PC-3 (cell line): ENCODE results near the gene RNASE9. TPM values are rescaled to one million over a fixed set of nuclear protein-coding genes. Genes with fewer than 3 reads are reported as not detected.

ENCODE experiments used
- ATAC-seq: fragments of 200-7000 bp; cut with Tn5 transposase; 2 replicates; pipeline ENCODE4 v1.9.1; 2020; ENCODE audit warnings: mild to moderate bottlenecking, moderate library complexity
- Bru-seq: library from RNA; stranded (reverse); fragments of 400-500 nt; gene quantifications from one replicate; lab custom pipeline; 2021; lab: Mats Ljungman, UMichigan
- BruChase-seq, 2 experiments: library from RNA; stranded (reverse); fragments of 400-500 nt; gene quantifications; one replicate each; lab custom pipeline; 2021; lab: Mats Ljungman, UMichigan
- BruUV-seq: library from RNA; stranded (reverse); fragments of 400-500 nt; replicated peaks from 2 replicates; lab custom pipeline; 2021; lab: Mats Ljungman, UMichigan
- CTCF ChIA-PET: fragments of 300-600 bp; sonication (Branson Sonifier 250); formaldehyde crosslinking; loops from one replicate; lab custom pipeline; 2022; ENCODE audit warnings: antibody characterized with exemption; lab: Charles Lee
- POLR2A ChIA-PET: fragments of 300-600 bp; sonication (Branson Sonifier 250); formaldehyde crosslinking; loops from one replicate; lab custom pipeline; 2022; ENCODE audit warnings: antibody characterized with exemption; ENCODE audit not compliant: unreplicated experiment; lab: Charles Lee
- DNase-seq: peaks from one replicate; pipeline ENCODE4 v3.0.0-alpha.2; 2015
- H2AFZ ChIP-seq: fragments of 300-600 bp; sonication (generic); 2 replicates; pipeline ENCODE4 v1.6.0; 2016; ENCODE audit warnings: antibody characterized with exemption, low read length
- H3F3A ChIP-seq: fragments of 300-600 bp; sonication (generic); one replicate; pipeline ENCODE4 v1.6.0; 2017; ENCODE audit warnings: antibody characterized with exemption, low read length, control low read depth, mild to moderate bottlenecking; ENCODE audit not compliant: unreplicated experiment
- H3K27ac ChIP-seq: fragments of 300-600 bp; sonication (generic); 2 replicates; pipeline ENCODE4 v1.5.1; 2016; ENCODE audit warnings: mild to moderate bottlenecking, low read length
- H3K27me3 ChIP-seq: fragments of 300-600 bp; sonication (generic); 2 replicates; pipeline ENCODE4 v1.6.1; 2016; ENCODE audit warnings: low read length, mixed read lengths
- H3K36me3 ChIP-seq: fragments of 300-600 bp; sonication (generic); 2 replicates; pipeline ENCODE4 v1.6.1; 2016; ENCODE audit warnings: low read depth, mixed run types, low read length, mixed read lengths
- H3K4me1 ChIP-seq: fragments of 300-600 bp; sonication (generic); 2 replicates; pipeline ENCODE4 v1.5.1; 2016; ENCODE audit warnings: low read length; ENCODE audit not compliant: insufficient read depth
- H3K4me2 ChIP-seq: fragments of 300-600 bp; sonication (generic); 2 replicates; pipeline ENCODE4 v1.6.0; 2016; ENCODE audit warnings: low read length
- H3K4me3 ChIP-seq: fragments of 300-600 bp; sonication (generic); 2 replicates; pipeline ENCODE4 v1.5.1; 2016; ENCODE audit warnings: mild to moderate bottlenecking, low read length, mixed read lengths
- H3K79me2 ChIP-seq: fragments of 300-600 bp; sonication (generic); 2 replicates; pipeline ENCODE4 v1.6.1; 2017; ENCODE audit warnings: low read length, mixed read lengths
- H3K9ac ChIP-seq: fragments of 300-600 bp; sonication (generic); 2 replicates; pipeline ENCODE4 v1.6.0; 2016; ENCODE audit warnings: mild to moderate bottlenecking, low read length
- H3K9me2 ChIP-seq: fragments of 300-600 bp; sonication (generic); replicated peaks from 2 replicates; pipeline ENCODE4 v1.6.1; 2016; ENCODE audit warnings: mixed run types, low read length, mixed read lengths
- H3K9me3 ChIP-seq: fragments of 300-600 bp; sonication (generic); 2 replicates; pipeline ENCODE4 v1.6.1; 2016; ENCODE audit warnings: low read length, mixed read lengths
- H4K20me1 ChIP-seq: fragments of 300-600 bp; sonication (generic); 2 replicates; pipeline ENCODE4 v1.6.1; 2016; ENCODE audit warnings: low read length, mixed read lengths
- EZH2 ChIP-seq: fragments of 300-600 bp; sonication (generic); IDR thresholded peaks from one replicate; pipeline ENCODE4 v1.6.1; 2017; ENCODE audit warnings: antibody characterized with exemption, mild to moderate bottlenecking, low read length; ENCODE audit not compliant: unreplicated experiment
- EZH2phosphoT487 ChIP-seq: fragments of 300-600 bp; sonication (generic); IDR thresholded peaks from 2 replicates; pipeline ENCODE4 v1.6.1; 2018; ENCODE audit warnings: mild to moderate bottlenecking, antibody characterized with exemption, low read length, borderline replicate concordance
- intact Hi-C: fragments of 100-400 bp; cut with micrococcal nuclease; formaldehyde crosslinking; loops from 2 replicates; pipeline ENCODE4 v1.9.0; 2023
- long read RNA-seq: library from polyadenylated mRNA; unstranded; transcript quantifications from one replicate; pipeline ENCODE4 v2.0.0, GENCODE V29; 2021; ENCODE audit not compliant: unreplicated experiment
- total RNA-seq: library from RNA; depleted of rRNA; stranded (reverse); fragments of >200 nt; gene quantifications from 2 replicates; pipeline ENCODE4 v1.2.3, GENCODE V29; 2014; rRNA removed
- TF ChIP-seq, protein P1 (sequence below): fragments of 300-600 bp; sonication (generic); conservative IDR thresholded peaks from 2 replicates; pipeline ENCODE4 v1.5.1; 2017; ENCODE audit warnings: antibody characterized with exemption, low read depth, mild to moderate bottlenecking, low read length

RNASE9 gene
- not detected in 2 replicates for total RNA-seq
- not detected for Bru-seq, nascent RNA
- BruChase-seq, experiment 1, labeled RNA remaining after a 6-hour chase, result not detected
- BruChase-seq, experiment 2, labeled RNA remaining after a 2-hour chase, result not detected
- long read RNA-seq, result 0 reads

- DNase-seq, result no peak
- BruUV-seq, result no TSS peak
- Histone ChIP-seq H3K4me3 (no peak within 1 kb of the TSS), H3F3A (no peaks in the 10 kb centered on the region), H3K36me3 (no peaks in the 10 kb centered on the region), H3K4me1 (no peaks in the 10 kb centered on the region), H3K9me3 (no peaks in the 10 kb centered on the region), H3K27ac (no peak within 1 kb of the TSS), H3K79me2 (no peaks in the 10 kb centered on the region), H2AFZ (no peak within 1 kb of the TSS), H4K20me1 (no peaks in the 10 kb centered on the region), H3K4me2 (no peak within 1 kb of the TSS), H3K27me3 (peaks cover 25% of the 10 kb centered on the region), H3K9me2 (no peaks in the 10 kb centered on the region), H3K9ac (no peak within 1 kb of the TSS)
- ATAC-seq, result no peak
- intact Hi-C loops, result no loop called here
- TF ChIP-seq, protein P1, sequence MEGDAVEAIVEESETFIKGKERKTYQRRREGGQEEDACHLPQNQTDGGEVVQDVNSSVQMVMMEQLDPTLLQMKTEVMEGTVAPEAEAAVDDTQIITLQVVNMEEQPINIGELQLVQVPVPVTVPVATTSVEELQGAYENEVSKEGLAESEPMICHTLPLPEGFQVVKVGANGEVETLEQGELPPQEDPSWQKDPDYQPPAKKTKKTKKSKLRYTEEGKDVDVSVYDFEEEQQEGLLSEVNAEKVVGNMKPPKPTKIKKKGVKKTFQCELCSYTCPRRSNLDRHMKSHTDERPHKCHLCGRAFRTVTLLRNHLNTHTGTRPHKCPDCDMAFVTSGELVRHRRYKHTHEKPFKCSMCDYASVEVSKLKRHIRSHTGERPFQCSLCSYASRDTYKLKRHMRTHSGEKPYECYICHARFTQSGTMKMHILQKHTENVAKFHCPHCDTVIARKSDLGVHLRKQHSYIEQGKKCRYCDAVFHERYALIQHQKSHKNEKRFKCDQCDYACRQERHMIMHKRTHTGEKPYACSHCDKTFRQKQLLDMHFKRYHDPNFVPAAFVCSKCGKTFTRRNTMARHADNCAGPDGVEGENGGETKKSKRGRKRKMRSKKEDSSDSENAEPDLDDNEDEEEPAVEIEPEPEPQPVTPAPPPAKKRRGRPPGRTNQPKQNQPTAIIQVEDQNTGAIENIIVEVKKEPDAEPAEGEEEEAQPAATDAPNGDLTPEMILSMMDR, result no peak
- TF ChIP-seq EZH2, result no peak
- no peak for TF ChIP-seq EZH2phosphoT487
- CTCF ChIA-PET, result no interaction called here
- POLR2A ChIA-PET, result no interaction called here
Measured at GRCh38 chr14:20560961-20561360, at the start of gene RNASE9. RNASE9 (minus strand) TSS chr14:20561047.

DNA sequence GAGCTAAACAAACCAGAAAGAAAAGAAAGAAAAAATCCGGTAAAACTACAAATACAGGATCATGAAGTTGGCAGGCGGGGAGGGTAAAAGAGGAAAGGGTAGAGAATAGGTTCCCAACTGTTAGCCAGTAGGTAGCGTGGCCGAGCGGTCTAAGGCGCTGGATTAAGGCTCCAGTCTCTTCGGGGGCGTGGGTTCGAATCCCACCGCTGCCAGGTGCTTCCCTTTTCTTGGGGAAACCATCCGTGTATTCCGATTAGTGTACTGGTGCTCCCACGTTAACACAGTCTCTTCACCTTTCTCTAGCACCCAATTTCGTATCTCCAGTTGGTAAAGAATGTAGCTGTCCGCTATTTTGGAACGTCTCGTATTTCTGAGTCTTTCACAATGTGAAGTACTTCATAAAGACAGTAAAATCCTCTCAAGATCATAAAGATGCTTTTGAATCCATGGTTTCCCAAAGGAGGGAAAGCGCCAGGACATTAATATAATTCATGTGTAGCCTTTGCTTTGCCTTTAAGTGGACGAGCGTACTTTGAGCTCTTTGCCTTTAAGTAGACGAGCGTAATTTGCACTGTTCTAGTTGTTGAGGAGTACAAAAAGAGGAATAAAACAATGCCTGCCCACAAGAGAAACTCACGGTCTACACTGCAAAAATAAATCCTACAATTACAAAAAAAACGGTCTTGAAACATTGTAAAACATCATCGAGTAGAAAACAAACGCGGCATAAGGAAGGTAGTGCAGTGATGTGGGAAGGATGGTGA, 49.3 kb upstream of the RNASE9 start:
- Histone ChIP-seq H3K9me3 (no peaks in the 10 kb centered on the region), H3K27ac (no peak overlapping the region), H3K4me3 (peak overlapping the region; percentile 82), H3F3A (peaks cover 7% of the 10 kb centered on the region), H3K36me3 (no peaks in the 10 kb centered on the region), H3K4me2 (peak overlapping the region; percentile 85), H4K20me1 (no peaks in the 10 kb centered on the region), H3K4me1 (peaks cover 31% of the 10 kb centered on the region), H3K9ac (peak overlapping the region; percentile 11; the same call in 1 of the 2 replicates), H3K79me2 (no peaks in the 10 kb centered on the region), H3K27me3 (no peaks in the 10 kb centered on the region), H2AFZ (peak overlapping the region; percentile 87), H3K9me2 (no peaks in the 10 kb centered on the region)
- peak; percentile 91 for DNase-seq
- ChIA-PET POLR2A (interaction anchor here (0.6 kb wide), 1 partner anchor 477 kb away, joined by 7 read pairs; no protein-coding TSS in a partner anchor), CTCF (interaction anchor here (0.6 to 1.1 kb wide), 7 partner anchors 17 to 425 kb away, joined by 3 to 11 read pairs (median 3); no protein-coding TSS in a partner anchor)
- TF ChIP-seq EZH2phosphoT487 (no peak), EZH2 (no peak)
- TF ChIP-seq, protein P1, result no peak
- no TSS peak for BruUV-seq
- intact Hi-C loops, result loop anchor here (5.0 kb wide), 1 partner anchor 362 kb away; no protein-coding TSS in a partner anchor
- peak; percentile 49 for ATAC-seq
